ENCODE results near the gene TTC1.

DNA sequence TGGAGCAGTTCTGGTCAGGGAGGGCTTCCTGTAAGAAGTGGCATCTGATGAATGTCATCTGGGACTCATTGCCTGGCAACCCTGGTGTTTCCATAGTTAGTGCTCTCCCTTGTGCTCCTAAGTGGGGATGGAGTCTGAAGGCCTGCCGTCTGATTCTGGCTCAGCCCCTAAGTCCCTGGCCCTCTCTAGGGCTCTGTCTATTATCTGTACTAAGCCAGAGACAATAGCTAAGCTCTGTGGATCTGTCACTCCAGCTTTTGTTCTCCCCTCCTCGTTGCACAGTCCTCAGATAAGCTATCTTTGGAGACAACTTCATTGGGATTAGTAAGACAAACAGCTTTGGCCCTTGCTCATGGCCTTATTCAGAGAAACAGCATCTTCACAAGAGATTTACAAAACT is 30.6 kb upstream of the TTC1 start:
- TF ChIP-seq, protein P1, sequence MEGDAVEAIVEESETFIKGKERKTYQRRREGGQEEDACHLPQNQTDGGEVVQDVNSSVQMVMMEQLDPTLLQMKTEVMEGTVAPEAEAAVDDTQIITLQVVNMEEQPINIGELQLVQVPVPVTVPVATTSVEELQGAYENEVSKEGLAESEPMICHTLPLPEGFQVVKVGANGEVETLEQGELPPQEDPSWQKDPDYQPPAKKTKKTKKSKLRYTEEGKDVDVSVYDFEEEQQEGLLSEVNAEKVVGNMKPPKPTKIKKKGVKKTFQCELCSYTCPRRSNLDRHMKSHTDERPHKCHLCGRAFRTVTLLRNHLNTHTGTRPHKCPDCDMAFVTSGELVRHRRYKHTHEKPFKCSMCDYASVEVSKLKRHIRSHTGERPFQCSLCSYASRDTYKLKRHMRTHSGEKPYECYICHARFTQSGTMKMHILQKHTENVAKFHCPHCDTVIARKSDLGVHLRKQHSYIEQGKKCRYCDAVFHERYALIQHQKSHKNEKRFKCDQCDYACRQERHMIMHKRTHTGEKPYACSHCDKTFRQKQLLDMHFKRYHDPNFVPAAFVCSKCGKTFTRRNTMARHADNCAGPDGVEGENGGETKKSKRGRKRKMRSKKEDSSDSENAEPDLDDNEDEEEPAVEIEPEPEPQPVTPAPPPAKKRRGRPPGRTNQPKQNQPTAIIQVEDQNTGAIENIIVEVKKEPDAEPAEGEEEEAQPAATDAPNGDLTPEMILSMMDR (conservative IDR thresholded peaks at IDR 0.05; ENCODE audit: low read length), result no peak
- TF ChIP-seq EZH2phosphoT487 (IDR thresholded peaks at IDR 0.05; ENCODE audit: borderline replicate concordance), result no peak

All from Loucy (cell line).